GM04504 (cell line): Measurements from ENCODE around the gene PSMB2.
"Not testable (repeated sequence)": the region's sequence is repeated elsewhere in the genome, so short reads cannot be mapped to it uniquely, and the experiment has no call there.

Experiments used
- DNase-seq: peaks from one replicate; pipeline ENCODE4 v3.0.0-alpha.2; 2012; ENCODE audit warnings: low read depth

Gene PSMB2

GRCh38 chr1:35641233-35641866 lies at the start of gene PSMB2:
Gene PSMB2 (minus strand): TSS chr1:35641526. CDS start chr1:35641432, 94 bp downstream.
- DNase-seq: peak; percentile 86

- no peak for DNase-seq
These were observed 49.8 kb upstream of the PSMB2 start for GRCh38 chr1:35691080-35691479.

GRCh38 chr1:35690103-35690502 lies 48.8 kb upstream of the PSMB2 start:
- not testable (repeated sequence) for DNase-seq

GRCh38 chr1:35688161-35688560 lies 46.8 kb upstream of the PSMB2 start:
- DNase-seq: no peak

- no peak for DNase-seq
These were observed 41.7 kb upstream of the PSMB2 start for GRCh38 chr1:35683012-35683411.

- DNase-seq: no peak
These were observed 38.9 kb upstream of the PSMB2 start for GRCh38 chr1:35680271-35680670.

- DNase-seq: no peak
These were observed 34.4 kb upstream of the PSMB2 start for GRCh38 chr1:35675773-35676172.

- no peak for DNase-seq
These were observed 32.8 kb upstream of the PSMB2 start for GRCh38 chr1:35674111-35674510.

GRCh38 chr1:35672116-35672515 lies 30.8 kb upstream of the PSMB2 start:
- no peak for DNase-seq

- DNase-seq: no peak
These were observed 27.2 kb upstream of the PSMB2 start for GRCh38 chr1:35668506-35668905.

- no peak for DNase-seq
These were observed 25.6 kb upstream of the PSMB2 start for GRCh38 chr1:35666916-35667315.

- no peak for DNase-seq
These were observed 24.9 kb upstream of the PSMB2 start for GRCh38 chr1:35666216-35666615.

- no peak for DNase-seq
These were observed 22.1 kb upstream of the PSMB2 start for GRCh38 chr1:35663434-35663833.

- DNase-seq: no peak
These were observed 20.1 kb upstream of the PSMB2 start for GRCh38 chr1:35661474-35661795.

- no peak for DNase-seq
These were observed 19.5 kb upstream of the PSMB2 start for GRCh38 chr1:35660581-35661473.

GRCh38 chr1:35659589-35659988 lies 18.3 kb upstream of the PSMB2 start:
- DNase-seq: no peak

GRCh38 chr1:35657851-35658250 lies 16.5 kb upstream of the PSMB2 start:
- no peak for DNase-seq

GRCh38 chr1:35656863-35657232 lies 15.5 kb upstream of the PSMB2 start:
- DNase-seq: no peak

- no peak for DNase-seq
These were observed 15.0 kb upstream of the PSMB2 start for GRCh38 chr1:35656148-35656862.

- DNase-seq: no peak
These were observed 13.9 kb upstream of the PSMB2 start for GRCh38 chr1:35655196-35655595.

- DNase-seq: no peak
These were observed 9.1 kb upstream of the PSMB2 start for GRCh38 chr1:35650416-35650815.

GRCh38 chr1:35646043-35646442 lies 4.7 kb upstream of the PSMB2 start:
- DNase-seq: no peak

GRCh38 chr1:35644204-35644603 lies 2.9 kb upstream of the PSMB2 start:
- no peak for DNase-seq
